HPDE6-E6E7 (cell line): ENCODE data around the gene EIF5AL1.
"Not testable (repeated sequence)": the region's sequence is repeated elsewhere in the genome, so short reads cannot be mapped to it uniquely, and the experiment has no call there.

ENCODE experiments used
- DNase-seq: peaks from one replicate; pipeline ENCODE4 v3.0.0; 2011; ENCODE audit warnings: missing footprints; ENCODE audit errors: extremely low spot score

Gene EIF5AL1

DNA sequence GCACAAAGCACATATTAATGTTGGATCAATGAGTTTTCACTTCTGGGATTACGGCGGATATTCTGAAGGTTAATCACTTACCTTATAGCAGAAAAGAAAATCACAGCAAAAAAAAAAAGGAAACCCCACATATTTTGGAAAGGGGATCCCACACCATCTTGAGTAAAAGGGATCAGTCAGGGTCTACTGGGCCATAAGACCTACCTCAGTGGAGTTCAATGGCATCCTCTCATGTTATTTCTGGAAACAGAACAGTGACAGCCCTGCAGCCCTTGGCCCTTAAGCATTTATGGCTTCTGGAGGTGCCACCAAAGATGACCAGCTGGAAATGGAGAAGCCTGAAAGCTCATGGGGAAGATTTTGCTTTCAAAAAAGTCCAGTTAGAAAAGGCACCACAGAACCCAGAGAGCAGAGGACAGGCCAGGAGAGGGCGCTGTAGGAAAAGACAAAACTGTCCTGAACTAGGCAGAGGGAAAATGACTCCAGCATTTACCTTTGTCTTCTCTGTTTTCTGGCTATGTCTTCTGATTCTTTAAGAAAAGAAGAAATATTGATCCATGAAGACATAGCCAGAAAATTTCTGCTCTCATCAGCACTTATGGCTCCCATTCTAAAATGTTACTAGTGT is 2.9 kb upstream of the EIF5AL1 start:
- DNase-seq, result not testable (repeated sequence)

DNA sequence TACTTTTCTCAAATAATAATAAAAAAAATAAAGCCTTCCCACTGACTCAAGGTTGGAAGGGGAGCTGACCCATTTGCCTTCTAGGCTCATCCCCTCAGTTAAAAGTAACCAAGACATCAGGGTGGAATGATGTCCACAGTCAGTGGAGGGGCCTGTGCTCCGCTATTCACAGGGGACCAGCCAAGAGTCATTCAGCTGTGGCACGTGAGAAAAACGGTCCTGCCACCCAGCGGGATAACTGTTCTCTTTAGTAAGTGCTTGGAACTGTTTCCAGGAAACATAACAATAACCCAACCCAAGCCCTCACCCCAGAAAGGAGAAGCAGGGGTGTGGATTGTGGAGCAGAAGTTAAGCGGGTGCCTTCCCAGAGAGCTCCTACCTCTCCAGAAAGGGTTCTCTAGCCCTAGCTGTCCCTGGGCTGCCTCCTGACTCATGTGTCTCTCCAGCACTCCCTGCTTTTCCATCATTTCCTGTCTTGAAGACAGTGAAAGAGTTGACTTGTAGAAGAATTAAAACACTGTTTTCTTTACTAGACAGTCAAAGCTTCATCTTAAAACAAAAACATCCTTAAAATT is 2.3 kb upstream of the EIF5AL1 start:
- not testable (repeated sequence) for DNase-seq

DNA sequence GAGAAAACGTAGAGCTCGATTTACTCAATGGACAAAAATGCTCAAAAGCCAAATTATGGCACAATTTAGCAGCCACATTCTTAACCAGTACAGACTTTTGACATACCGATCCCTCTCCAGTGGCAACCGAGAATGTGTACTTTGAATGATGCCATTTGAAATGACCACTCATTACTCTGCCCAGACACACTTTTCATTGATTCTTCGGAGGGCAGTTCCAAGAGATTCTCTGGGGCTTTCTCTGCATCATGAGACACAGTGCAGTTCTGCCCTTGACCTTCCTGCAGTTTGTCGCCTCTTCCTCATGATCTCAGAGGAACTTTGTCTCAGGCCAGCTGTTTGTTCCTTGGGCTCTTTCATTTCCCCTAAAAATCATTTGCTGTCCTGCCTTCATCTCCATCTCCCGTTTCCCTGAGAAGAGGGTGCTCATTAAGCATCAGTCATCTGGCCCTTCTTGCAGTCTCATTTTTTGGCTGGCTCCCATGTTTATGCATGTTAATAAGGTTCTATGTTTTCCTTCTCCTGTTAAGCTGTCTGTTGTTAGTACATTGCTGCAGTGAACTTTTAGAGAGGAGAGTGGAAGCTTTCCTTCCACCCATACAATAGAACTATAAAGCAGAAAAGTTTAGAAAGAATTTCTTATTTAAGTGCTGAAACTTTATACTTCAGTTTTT is 4.3 kb downstream of the EIF5AL1 start:
- DNase-seq, result not testable (repeated sequence)

DNA sequence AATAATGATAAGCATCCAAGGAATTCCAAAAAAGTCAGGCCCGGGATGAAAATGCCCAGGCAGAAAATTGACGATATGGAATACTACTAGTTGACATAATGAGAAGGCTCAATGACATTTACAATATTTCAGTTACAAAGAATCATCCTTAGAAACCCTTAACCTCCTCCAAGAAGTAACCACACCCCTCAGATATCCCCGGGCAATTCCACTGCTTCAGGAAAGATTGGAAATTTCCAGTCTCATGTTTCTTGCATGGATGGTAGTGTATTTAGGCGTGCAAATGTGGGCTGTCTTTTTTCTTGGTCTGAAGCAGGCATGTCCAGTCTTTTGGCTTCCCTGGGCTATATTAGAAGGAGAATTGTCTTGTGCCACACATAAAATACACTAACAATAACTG is 5.2 kb downstream of the EIF5AL1 start:
- not testable (repeated sequence) for DNase-seq

DNA sequence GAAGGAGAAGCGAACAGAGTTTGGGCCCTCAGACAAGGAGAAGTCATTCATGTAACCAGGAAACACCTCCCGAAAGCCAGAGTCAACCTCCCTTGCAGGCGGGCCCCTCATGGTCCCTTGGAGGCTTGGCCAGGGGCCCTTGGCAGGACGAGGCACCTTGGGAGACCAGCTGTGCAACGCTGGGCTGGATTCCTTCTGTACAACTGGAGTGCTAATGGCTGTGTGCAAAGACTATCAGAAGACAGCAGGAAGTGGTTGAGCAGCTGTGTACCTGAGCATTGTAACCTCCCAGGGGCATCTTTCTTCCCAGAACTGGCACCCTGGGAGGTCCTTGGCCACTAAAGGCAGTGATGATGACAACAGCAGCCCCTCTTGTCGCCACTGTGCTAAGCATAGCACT is 9.4 kb downstream of the EIF5AL1 start:
- DNase-seq, result not testable (repeated sequence)

DNA sequence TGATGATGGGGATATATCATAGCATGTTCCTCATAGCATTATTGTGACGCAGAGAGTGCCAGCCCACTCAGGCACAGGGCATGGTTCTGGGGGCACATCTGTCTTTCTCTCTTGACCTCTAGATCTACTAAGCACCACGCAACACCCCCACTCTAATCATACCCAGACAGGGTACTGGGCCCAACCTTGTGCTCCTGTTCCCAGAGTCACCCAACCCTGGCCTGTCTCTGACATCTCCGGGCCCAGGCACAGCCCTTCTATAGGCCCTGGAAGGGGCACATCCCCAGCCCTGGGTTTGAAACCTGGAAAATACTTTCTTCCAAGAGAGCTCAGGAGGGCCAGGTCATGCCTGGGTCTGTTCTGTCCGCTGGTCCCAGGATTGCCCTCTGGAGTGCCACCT is 10.1 kb downstream of the EIF5AL1 start:
- DNase-seq, result not testable (repeated sequence)

DNA sequence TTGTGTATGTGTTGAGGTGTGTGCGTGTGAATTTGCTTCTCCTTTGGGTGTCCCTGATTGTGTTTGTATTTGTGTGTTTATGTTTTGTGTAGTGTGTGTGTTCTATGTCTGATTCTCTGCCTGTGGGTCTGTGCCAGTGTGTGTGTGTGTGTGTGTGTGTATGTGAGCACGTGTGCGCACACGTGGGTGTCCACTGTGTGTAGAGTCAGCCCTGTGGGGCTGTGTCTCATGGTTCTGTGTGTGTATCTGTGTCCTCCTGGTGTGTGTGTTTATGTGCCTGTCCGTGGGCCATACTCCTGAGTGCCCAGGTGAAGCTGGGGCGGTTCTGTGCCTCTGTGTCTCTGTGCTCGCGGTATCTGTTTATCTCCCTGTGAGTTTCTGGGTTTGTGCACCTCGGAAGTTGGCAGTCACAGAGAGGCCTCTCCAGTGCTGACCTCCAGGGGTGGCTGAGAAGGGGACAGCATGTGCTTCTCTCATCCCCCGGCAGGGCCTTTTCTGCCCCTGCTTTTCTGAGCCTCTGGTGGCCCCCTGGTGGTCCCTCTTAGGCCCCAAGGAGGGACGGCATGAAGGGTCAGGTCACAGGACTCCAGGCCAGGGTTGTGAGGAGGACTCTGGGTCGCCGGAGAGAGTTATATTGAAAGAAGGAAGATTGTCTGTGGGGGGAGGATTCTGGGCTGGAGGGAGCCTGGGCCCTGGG is 11.0 kb downstream of the EIF5AL1 start:
- not testable (repeated sequence) for DNase-seq

DNA sequence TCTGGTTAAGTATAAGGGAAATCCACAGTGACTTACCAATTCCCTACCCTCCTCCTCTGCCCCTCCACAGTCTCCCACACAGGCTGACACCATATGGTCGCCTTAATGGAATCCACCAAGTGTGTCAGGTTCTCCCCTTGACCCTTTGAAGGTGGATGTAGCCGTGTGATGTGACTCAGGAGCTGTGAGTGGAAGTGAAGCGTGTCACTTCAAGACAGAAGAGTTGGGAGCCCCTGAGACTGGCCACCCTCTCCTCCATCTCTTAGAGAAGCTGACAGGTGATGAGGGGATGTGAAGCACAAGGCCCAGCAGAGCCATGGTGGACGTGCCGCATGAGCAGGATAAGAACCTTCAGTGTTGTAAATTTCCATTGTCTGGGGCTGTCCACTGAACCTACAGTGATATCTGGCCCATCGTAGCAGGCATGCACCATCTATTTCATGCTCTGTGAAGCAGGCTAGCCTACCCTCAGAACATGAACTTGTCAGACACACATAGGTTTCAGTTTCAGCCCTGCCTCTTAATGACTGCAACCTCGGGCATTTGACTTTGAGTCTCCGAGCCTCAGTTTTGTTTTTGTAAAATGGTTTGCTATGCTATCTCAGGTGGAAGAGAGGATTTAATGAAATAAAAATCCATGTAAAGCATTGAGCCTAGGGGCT is 12.8 kb downstream of the EIF5AL1 start:
- not testable (repeated sequence) for DNase-seq

DNA sequence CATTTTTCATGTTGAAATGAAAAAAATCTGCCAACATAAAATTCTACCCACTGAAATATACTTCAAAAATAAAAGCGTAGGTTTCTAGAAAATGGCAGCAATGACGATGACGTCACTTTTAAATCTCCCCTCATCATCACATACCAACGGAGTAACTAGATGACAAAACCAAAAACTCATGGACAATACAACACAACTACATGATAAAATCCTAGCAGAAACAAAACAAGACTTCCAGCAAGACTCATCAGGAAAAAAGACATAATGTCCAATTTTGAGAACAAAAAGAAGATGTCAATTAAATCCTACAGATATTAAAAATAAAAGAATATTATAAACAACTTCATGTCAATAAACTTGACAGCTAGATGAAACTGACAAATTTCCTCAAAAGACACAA is 15.9 kb downstream of the EIF5AL1 start:
- DNase-seq, result not testable (repeated sequence)

DNA sequence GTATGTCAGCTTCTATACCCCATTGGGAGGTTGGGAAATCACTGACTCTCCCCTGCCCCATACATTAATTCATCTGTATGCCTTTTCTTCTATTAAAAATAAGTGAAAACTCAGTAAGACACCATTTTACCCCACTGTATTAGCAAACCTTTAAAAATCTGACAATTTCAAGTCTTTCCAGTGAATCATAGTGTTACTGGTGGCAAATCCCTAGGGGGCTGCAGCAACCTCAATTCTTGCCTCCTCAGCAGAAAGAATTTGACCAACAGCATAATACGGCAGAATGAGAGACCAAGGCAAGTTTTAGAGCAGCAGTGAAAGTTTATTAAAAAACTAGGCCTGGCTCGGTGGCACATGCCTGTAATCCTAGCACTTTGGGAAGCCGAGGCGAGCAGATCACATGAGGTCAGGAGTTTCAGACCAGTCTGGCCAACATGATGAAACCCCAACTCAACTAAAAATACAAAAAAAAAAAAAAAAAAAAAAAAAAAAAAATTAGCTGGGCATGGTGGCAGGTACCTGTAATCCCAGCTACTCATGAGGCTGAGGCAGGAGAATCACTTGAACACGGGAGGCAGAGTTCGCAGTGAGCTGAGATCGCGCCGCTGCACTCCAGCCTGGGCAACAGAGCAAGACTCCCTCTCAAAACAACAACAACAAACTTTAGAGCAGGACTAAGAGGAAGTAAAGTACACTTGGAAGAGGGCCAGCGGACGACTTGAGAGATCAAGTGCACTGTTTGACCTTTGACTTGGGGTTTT is 21.0 kb downstream of the EIF5AL1 start:
- DNase-seq, result not testable (repeated sequence)

DNA sequence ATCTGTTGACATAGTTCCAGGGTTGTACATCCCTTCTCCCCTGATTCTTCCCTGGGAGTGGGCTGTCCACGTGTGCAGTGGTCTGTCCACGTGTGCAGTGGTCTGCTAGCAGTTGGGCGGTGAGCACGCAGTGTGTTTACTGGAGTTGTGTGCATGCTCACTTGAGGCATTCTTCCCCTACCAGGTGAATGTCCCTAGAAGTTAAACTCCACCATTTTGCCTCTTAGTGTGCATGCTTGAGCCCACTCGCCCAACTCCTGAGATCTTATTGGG is 21.5 kb downstream of the EIF5AL1 start:
- DNase-seq, result not testable (repeated sequence)

DNA sequence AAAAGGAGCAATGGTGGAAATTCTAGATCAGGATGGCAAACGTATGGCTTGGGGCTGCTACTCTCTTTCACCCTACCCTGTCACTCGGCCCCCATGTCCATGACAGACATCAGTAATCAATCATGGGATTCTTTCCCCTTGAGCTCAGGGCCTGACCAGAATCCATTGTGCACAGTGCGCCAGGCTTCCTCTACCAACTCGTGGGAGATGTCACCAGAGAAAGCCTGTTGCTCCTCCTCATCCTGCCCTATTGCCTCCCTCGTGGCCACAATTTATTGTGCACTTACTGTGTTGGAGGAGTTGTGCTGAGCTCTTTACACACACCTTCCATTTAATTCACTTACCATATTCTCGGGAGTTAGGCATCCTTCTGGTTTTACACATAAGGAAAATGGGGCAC is 26.0 kb downstream of the EIF5AL1 start:
- not testable (repeated sequence) for DNase-seq

DNA sequence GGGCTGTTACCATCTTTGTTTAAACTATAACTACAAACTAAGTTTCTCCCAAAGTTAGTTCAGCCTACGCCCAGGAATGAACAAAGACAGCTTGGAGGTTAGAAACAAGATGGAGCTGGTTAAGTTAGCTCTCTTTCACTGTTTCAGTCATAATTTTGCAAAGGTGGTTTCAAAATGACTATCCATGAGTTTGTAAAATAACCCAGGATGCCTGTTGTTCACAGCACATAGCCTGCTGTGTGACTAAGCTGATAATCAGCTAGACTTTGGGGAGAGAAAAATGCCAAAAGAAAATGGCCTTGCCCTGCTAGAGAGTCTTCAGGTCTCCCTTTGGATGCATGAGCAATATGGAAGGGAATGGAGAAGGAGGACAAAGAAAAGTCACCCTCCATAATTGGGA is 28.6 kb downstream of the EIF5AL1 start:
- not testable (repeated sequence) for DNase-seq

DNA sequence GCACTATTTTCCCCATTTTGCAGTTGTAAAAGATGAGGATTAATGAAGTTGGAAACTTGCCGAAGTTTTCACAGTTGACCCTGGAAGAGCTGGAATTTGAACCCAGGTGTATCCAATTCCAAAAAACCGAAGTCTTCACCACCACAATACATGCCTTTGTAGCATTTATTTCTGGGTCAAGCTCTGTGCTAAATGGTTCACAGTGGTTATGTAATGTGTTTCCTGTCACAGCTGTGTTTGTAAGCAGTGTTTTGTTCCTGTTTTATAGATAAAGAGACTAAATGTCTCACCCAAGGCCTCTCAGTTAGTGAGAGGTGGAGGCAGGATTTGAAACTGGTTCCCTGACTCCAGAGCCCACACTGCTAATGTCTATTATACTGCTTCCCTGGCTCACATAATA is 30.3 kb downstream of the EIF5AL1 start:
- no peak for DNase-seq

DNA sequence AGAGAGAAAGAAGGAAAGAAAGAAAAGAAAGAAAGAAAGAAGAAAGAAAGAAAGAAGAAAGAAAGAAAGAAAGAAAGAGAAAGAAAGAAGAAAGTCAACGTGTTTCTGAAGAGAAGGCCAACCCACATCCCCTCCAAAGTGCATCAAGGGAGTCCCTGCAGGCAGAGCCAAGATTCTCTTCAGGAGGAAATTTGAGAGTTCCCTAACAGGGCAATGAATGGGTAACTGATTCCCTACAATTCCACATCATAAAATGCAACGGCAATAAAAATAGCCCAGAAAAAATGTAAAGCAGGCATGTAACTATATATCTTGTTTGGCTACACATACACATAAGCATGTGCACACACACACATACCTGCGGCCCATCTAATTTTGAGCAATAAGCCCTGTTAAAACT is 32.1 kb downstream of the EIF5AL1 start:
- not testable (repeated sequence) for DNase-seq

DNA sequence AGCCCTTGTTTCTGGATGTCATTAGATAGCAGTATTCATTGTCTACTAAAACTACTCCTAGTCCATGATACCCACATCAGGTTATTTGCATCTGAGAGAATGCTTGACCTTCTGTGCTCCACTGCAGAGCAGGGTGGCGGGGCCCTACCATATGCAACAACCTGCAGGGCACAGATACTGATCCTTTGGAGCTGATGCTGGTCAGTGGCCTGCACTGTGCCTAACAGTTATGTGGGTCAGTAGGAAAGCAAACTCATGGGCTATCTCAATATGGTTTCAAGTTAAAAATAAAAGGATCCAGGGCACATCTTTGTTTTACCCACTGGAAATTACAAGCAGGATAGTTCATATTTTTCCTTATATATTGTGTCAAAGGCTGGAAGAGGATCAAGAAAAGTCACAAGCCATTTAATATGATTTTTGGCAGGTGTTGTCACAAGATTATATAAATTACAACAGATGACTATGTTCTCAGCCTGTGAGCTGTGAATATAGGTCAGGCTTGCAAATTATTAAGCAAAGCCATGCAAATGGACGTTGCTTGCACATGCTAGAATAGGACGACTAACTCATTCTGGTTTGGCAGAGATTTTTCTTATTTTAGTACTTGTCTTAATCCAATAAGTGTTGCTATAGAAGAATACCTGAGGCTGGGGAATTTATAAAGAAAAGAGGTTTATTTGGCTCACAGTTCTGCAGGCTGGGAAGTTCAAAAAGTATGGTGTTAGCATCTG is 32.8 kb downstream of the EIF5AL1 start:
- not testable (repeated sequence) for DNase-seq

DNA sequence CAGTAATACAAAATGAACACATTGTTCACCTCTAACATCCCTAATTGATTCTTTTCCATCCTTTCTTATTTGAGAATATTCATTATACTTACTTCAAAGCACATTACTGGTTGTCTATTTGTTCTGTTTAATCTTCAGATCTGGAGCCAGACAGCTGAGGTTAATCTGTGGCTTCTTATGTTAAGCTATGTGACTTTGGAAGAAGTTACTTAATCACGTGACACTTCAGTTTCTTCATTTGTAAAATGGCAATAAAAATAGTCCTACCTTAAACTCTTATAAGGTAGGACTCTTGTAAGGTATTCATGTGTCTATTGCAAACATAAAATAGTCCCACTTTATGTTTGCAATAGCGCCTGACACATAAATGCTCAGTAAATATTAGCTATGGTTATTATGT is 34.8 kb downstream of the EIF5AL1 start:
- DNase-seq, result not testable (repeated sequence)

DNA sequence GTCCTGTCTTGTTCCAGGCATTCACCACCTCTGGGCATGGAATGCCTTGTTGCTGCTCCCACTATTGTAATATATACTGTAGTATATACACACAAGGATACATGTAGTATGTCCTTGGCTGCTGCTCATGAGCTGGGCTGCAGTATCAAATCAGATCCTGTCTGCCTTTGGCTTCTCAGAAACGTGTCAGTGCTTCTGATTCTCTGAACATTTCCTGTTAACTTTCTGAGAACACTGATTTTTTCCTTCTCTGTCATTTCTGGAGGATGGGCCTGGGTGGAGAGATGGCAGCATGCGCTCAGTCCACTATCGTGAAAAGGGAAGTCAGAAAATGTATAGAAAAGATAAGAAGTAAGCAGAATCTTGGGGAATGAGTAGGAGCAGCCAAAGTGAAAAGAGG is 35.6 kb downstream of the EIF5AL1 start:
- DNase-seq, result no peak

DNA sequence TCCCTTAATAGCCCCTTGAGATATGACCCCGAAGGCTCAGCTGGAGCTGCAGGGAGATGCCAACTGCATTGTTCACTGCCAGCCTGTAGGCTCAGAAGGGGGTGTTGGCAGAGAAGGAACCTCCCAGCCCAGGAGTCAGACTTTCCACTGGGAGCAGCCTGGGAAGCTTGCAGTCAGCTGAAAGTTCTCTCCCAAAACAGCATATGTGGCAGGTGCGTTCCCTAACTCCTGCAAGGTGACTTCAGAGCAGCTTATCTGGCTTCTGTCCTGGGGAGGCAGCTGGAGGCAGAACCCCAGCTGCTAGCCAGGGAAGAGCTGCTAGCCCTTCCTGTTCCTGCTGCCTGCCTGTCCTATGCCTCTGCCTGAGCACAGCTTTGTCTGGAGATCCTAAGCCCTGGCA is 39.8 kb downstream of the EIF5AL1 start:
- no peak for DNase-seq

DNA sequence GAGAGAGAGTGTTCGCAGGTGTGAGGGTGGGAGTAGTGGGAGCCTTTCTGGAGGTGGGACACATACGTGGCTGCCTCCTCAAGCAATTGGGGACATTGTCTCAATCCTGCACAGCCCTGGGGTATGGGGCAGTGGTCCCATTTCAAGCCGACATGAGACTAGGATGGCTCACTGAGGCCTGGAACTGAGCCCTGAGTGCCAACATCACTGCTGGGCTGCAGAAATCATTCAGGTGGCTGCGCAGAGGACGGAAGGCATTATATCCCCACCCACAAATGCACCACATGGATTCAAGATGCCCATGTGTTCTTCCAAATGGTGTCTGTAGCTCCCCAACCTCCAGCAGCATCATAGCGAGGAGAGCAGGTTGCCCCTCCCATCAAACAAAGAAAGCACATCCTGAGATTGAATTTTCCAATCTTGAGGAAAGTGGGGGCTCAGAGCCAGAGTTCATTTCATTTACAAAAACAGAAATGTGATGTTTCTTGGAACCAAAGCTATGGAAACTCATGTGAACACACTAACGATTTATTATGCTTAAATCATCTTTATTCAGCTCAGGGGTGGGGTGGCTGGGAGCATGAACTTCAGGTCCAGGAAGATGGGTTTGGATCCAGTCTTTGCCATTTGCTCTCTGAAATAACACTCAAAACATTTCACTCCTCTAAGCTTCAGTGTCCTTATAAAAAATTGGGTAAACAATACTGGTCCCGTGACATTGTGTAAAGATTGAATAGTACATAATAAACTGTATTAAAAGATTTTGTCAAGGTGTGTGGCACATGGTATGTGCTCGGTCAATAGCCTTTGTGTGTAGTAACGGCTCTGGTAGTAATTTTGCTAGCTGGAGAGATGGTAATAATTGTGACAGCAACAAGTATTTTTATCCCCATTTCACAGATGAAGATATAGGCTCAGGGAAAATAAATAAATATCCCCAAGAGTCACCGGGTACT is 43.3 kb downstream of the EIF5AL1 start:
- no peak for DNase-seq
